CD4-positive, alpha-beta memory T cell (primary cell): ENCODE measurements around the gene HPGD. TPM values are rescaled to one million over a fixed set of nuclear protein-coding genes. Genes with fewer than 3 reads are reported as not detected.

Source experiments
- CTCF ChIA-PET: fragments of 350-600 bp; sonication (Branson Sonifier 250); formaldehyde crosslinking; loops from one replicate; lab custom pipeline; 2021; ENCODE audit warnings: inconsistent platforms; ENCODE audit not compliant: partially characterized antibody; lab: Charles Lee
- POLR2A ChIA-PET: fragments of 350-600 bp; sonication (Branson Sonifier 250); formaldehyde crosslinking; loops from one replicate; lab custom pipeline; 2021; ENCODE audit not compliant: partially characterized antibody; lab: Charles Lee
- DNase-seq, 5 donors: peaks; one replicate each; pipeline versions ENCODE4 v3.0.0 to v3.0.0-alpha.2; 2020 to 2022; ENCODE audit warnings: mixed read lengths in 1 of 5
- H3K27ac ChIP-seq: one replicate; pipeline ENCODE4 v1.7.0; 2013; ENCODE audit warnings: low read depth, low read length
- H3K27me3 ChIP-seq: 2 replicates; pipeline ENCODE4 v1.7.0; 2013; ENCODE audit warnings: mild to moderate bottlenecking, low read length, moderate library complexity; ENCODE audit not compliant: insufficient read depth
- H3K36me3 ChIP-seq: 2 replicates; pipeline ENCODE4 v1.7.0; 2013; ENCODE audit warnings: mild to moderate bottlenecking, low read length, moderate library complexity; ENCODE audit not compliant: insufficient read depth
- H3K4me1 ChIP-seq: 2 replicates; pipeline ENCODE4 v1.7.0; 2013; ENCODE audit warnings: mild to moderate bottlenecking, low read length, moderate library complexity; ENCODE audit not compliant: insufficient read depth
- H3K4me3 ChIP-seq, 2 donors: one replicate each; pipeline ENCODE4 v1.7.0; 2013; ENCODE audit warnings: low read length in 2 of 2, mild to moderate bottlenecking in 1 of 2
- H3K9me3 ChIP-seq, 2 donors: one replicate each; pipeline ENCODE4 v1.7.0; 2013; ENCODE audit warnings: low read length in 2 of 2, control low read depth in 1 of 2; ENCODE audit not compliant: control insufficient read depth in 1 of 2
- H3K27ac Mint-ChIP-seq, 7 donors: one replicate each; pipeline ENCODE4 v1.8.0; 2020 to 2021; ENCODE audit warnings: mixed read lengths in 7 of 7, mild to moderate bottlenecking in 6 of 7, inconsistent platforms in 3 of 7, moderate library complexity in 3 of 7
- H3K27me3 Mint-ChIP-seq, 2 donors: one replicate each; pipeline ENCODE4 v1.8.0; 2020 to 2021; ENCODE audit warnings: mixed read lengths in 2 of 2
- H3K36me3 Mint-ChIP-seq, 2 donors: one replicate each; pipeline ENCODE4 v1.8.0; 2020 to 2021; ENCODE audit warnings: mixed read lengths in 2 of 2, inconsistent platforms in 1 of 2, mild to moderate bottlenecking in 1 of 2
- H3K4me1 Mint-ChIP-seq, 4 donors: one replicate each; pipeline ENCODE4 v1.8.0; 2020 to 2021; ENCODE audit warnings: mixed read lengths in 4 of 4, mild to moderate bottlenecking in 1 of 4
- H3K4me3 Mint-ChIP-seq, 8 donors: one replicate each; pipeline ENCODE4 v1.8.0; 2020 to 2021; ENCODE audit warnings: mixed read lengths in 8 of 8, mild to moderate bottlenecking in 7 of 8, moderate library complexity in 6 of 8, inconsistent platforms in 3 of 8
- H3K9me3 Mint-ChIP-seq, 8 donors: one replicate each; pipeline ENCODE4 v1.8.0; 2020 to 2021; ENCODE audit warnings: mixed read lengths in 8 of 8, mild to moderate bottlenecking in 5 of 8, inconsistent platforms in 3 of 8, moderate library complexity in 1 of 8
- intact Hi-C: fragments of 100-400 bp; cut with micrococcal nuclease; formaldehyde crosslinking; loops from one replicate; pipeline ENCODE4 v1.15.1; 2023
- polyA plus RNA-seq, 2 donors: library from polyadenylated mRNA; unstranded; fragments of 300-500 nt; fragmentation: Illumina TruSeq; gene quantifications; one replicate each; pipeline ENCODE4 v1.2.3, GENCODE V29; 2021
- total RNA-seq, 2 experiments: library from RNA; stranded (reverse); gene quantifications; one replicate each; pipeline ENCODE4 v1.2.3, GENCODE V29; 2021

The HPGD gene
- total and polyA plus RNA-seq, 4 experiments from 2014 or later, result 2.4 to 10.5 (median 5.3) TPM

DNA sequence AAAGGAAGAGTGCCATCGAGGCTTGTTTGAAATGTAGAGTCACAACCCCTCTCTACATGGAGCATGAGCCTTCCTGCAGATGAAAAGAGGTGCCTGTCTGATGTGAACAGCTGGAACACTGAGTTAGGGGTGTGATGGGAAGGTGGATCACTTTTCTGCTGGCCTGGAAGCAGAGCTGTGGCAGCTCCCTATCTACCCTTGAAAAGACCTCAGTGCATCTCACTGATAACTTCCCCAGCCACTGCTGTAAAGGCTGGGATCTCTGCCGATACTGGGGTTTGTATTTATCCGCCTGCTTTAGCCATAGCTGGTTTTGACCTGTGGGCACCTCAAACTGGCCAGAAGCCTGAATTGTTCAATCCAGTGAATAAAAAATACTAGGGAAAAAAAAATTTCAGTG is 46.8 kb downstream of the HPGD start:
- no peak overlapping the region for H3K4me3 Mint-ChIP-seq
- no peaks in the 10 kb centered on the region for H3K27me3 Mint-ChIP-seq
- CTCF ChIA-PET, result no interaction called here

DNA sequence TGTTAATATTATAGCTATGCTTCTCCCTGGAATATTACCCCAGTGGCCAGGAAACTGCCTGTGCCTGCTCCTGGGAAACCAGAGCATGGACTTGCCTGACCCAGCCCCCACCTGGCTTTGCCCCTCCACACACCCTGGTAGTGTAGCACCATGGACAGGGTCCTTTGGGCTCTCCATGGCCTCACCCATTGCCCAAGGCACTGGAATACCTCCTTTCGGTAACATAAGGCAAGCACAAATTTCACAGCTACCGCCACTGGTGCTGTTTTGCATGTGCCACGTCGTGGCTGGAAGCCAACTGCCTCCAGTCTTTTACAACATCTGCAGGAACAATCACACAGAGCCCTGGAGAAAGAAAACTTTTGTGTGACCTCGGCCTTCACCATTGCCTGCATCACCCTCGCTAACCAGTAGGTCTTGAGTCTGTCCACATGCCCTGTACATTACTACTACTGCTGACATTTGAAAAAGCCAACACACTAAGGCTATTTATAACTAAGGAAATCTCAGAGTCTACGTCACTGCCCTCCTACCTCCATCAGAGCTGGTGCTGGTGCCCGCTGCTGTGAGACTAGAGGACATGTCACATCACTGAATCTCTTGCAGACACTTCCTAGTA is 47.7 kb downstream of the HPGD start:
- H3K9me3 Mint-ChIP-seq, result peaks cover 0 to 8% (median 0%) of the 10 kb centered on the region in 8 donors
- ChIA-PET POLR2A (no interaction called here), CTCF (no interaction called here)
- Histone ChIP-seq H3K27me3 (no peaks in the 10 kb centered on the region), H3K9me3 (no peaks in the 10 kb centered on the region), H3K4me3 (no peak overlapping the region), H3K27ac (no peak overlapping the region), H3K4me1 (no peaks in the 10 kb centered on the region), H3K36me3 (no peaks in the 10 kb centered on the region)
- H3K27ac Mint-ChIP-seq, result no peak overlapping the region
- no peak overlapping the region for H3K4me3 Mint-ChIP-seq
- intact Hi-C loops, result no loop called here
- no peaks in the 10 kb centered on the region for H3K36me3 Mint-ChIP-seq
- H3K27me3 Mint-ChIP-seq, result no peaks in the 10 kb centered on the region
- no peaks in the 10 kb centered on the region for H3K4me1 Mint-ChIP-seq
- DNase-seq, result no peak

More for the DNA sequence above, 46.8 kb downstream of the HPGD start:
- H3K4me1 ChIP-seq, result no peaks in the 10 kb centered on the region
- no peak overlapping the region for H3K27ac ChIP-seq
- H3K36me3 Mint-ChIP-seq, result no peaks in the 10 kb centered on the region
- no peak overlapping the region for H3K4me3 ChIP-seq
- intact Hi-C loops, result no loop called here
- no peaks in the 10 kb centered on the region for H3K9me3 ChIP-seq
- no peaks in the 10 kb centered on the region for H3K4me1 Mint-ChIP-seq
- no peak overlapping the region for H3K27ac Mint-ChIP-seq
- POLR2A ChIA-PET, result no interaction called here
- H3K9me3 Mint-ChIP-seq, result peaks cover 0 to 8% (median 0%) of the 10 kb centered on the region in 8 donors
- H3K27me3 ChIP-seq, result no peaks in the 10 kb centered on the region
- no peak for DNase-seq
- no peaks in the 10 kb centered on the region for H3K36me3 ChIP-seq

DNA sequence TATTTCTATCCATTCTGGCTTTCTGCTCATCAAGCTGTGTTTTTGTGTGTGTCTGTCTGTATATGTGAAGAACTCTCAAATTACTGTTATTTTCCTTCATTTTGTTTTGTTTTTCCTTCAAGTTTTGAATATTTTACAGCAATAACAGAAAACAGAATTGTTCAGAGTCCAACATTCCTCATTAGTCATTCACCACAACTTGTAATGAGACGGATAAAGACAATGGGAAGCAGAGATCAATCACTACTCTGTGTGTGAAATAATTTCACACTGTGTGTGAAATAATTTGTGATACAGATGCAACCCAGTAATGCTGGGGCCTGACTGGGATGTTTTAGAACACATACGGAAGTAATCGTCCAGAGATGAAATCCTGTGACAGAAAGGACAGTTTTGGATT is 55.2 kb downstream of the HPGD start:
- Histone ChIP-seq H3K4me3 (no peak overlapping the region), H3K27ac (no peak overlapping the region), H3K27me3 (no peaks in the 10 kb centered on the region), H3K36me3 (no peaks in the 10 kb centered on the region), H3K9me3 (no peaks in the 10 kb centered on the region), H3K4me1 (no peaks in the 10 kb centered on the region)
- H3K4me1 Mint-ChIP-seq, result no peaks in the 10 kb centered on the region
- CTCF ChIA-PET, result no interaction called here
- POLR2A ChIA-PET, result no interaction called here
- no peaks in the 10 kb centered on the region for H3K36me3 Mint-ChIP-seq
- H3K27ac Mint-ChIP-seq, result no peak overlapping the region
- no peaks in the 10 kb centered on the region for H3K27me3 Mint-ChIP-seq
- no peak overlapping the region for H3K4me3 Mint-ChIP-seq
- H3K9me3 Mint-ChIP-seq, result peaks cover 0 to 9% (median 3%) of the 10 kb centered on the region in 8 donors
- intact Hi-C loops, result no loop called here
- DNase-seq, result no peak

DNA sequence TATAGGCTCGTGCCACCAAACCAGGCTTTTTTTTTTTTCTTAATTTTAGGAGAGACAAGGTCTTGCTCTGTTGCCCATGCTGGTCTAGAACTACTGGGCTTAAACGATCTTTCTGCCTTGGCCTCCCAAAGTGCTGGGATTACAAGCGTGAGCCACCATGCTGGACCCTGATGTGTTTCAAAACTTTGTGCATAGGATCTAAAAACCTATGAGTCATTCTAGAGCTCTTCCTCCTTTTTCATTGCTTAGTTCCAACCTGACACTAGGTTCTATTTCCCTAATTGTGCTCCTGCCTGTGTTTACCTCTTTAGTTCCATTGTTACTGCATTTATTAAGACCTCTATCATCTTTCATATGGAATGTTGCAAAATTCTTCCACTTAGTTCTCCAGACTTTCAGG is 57.3 kb downstream of the HPGD start:
- no peaks in the 10 kb centered on the region for H3K9me3 ChIP-seq
- H3K36me3 Mint-ChIP-seq, result no peaks in the 10 kb centered on the region
- H3K4me1 ChIP-seq, result no peaks in the 10 kb centered on the region
- H3K27me3 ChIP-seq, result no peaks in the 10 kb centered on the region
- H3K4me3 Mint-ChIP-seq, result no peak overlapping the region
- no peak overlapping the region for H3K27ac ChIP-seq
- no peak overlapping the region for H3K27ac Mint-ChIP-seq
- H3K9me3 Mint-ChIP-seq, result peaks cover 0 to 12% (median 2%) of the 10 kb centered on the region in 8 donors
- no peaks in the 10 kb centered on the region for H3K4me1 Mint-ChIP-seq
- ChIA-PET POLR2A (no interaction called here), CTCF (no interaction called here)
- no peaks in the 10 kb centered on the region for H3K27me3 Mint-ChIP-seq
- DNase-seq, result no peak
- H3K4me3 ChIP-seq, result no peak overlapping the region
- intact Hi-C loops, result no loop called here
- no peaks in the 10 kb centered on the region for H3K36me3 ChIP-seq

DNA sequence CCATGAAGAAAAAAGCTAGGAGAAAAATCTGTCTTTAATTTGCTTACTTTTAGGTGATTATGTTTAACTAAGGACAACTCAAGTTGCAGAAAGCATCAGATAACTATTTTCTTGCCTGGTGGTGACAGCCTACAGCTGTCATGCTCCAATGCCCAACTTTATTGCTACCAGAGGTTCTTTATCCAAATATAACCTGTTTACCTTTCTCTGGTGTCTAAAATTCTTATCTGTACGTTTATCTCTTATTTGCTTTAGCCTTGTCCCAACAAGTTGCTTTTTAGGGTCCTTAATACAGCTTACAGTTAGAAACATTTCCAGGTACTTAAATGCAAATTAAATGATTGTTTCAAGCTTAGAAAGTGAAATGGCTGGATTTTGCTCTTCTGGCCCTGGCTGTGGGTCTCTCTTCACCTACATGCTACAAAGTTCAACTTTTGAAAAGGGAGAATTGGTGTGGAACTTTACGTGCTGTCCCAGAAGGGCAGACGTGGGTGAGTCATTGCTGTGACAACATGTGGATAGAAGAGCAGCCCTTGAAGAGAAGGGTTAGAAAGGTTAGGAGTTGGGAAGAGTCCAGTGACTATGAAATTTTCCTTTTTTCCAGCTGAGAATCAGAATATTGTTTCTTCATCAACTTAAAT is 60.7 kb downstream of the HPGD start:
- H3K36me3 Mint-ChIP-seq, result no peaks in the 10 kb centered on the region
- no peaks in the 10 kb centered on the region for H3K36me3 ChIP-seq
- H3K4me3 ChIP-seq, result no peak overlapping the region
- H3K27ac Mint-ChIP-seq, result no peak overlapping the region
- ChIA-PET CTCF (no interaction called here), POLR2A (no interaction called here)
- no peaks in the 10 kb centered on the region for H3K4me1 ChIP-seq
- no peak overlapping the region for H3K4me3 Mint-ChIP-seq
- DNase-seq, result no peak
- no peaks in the 10 kb centered on the region for H3K27me3 Mint-ChIP-seq
- H3K9me3 ChIP-seq, result no peaks in the 10 kb centered on the region
- intact Hi-C loops, result no loop called here
- no peak overlapping the region for H3K27ac ChIP-seq
- no peaks in the 10 kb centered on the region for H3K4me1 Mint-ChIP-seq
- peaks cover 0 to 12% (median 2%) of the 10 kb centered on the region in 8 donors for H3K9me3 Mint-ChIP-seq
- H3K27me3 ChIP-seq, result no peaks in the 10 kb centered on the region

DNA sequence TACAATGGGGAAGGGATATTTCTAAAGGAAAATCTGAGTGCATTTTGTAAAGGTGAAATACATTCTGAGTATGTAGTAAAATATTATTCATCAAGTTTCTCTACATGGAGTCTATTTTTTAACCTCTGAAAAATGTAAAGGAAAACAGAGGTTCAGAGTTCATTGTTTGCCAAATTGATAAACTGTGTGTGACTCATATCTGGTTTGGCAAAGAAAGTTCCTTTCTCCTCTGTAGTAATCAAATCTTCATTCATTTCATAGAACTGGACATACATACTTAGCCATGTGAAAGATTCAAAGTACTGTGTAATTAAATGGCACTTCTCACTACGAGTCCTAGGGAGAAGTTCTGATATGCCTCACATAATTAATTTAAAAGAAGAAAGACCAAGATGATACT is 61.6 kb downstream of the HPGD start:
- no peaks in the 10 kb centered on the region for H3K27me3 ChIP-seq
- DNase-seq, result no peak
- no peaks in the 10 kb centered on the region for H3K4me1 ChIP-seq
- H3K27ac Mint-ChIP-seq, result no peak overlapping the region
- H3K4me1 Mint-ChIP-seq, result no peaks in the 10 kb centered on the region
- no peaks in the 10 kb centered on the region for H3K36me3 ChIP-seq
- intact Hi-C loops, result no loop called here
- no peaks in the 10 kb centered on the region for H3K27me3 Mint-ChIP-seq
- no peak overlapping the region for H3K27ac ChIP-seq
- H3K4me3 ChIP-seq, result no peak overlapping the region
- ChIA-PET POLR2A (no interaction called here), CTCF (no interaction called here)
- H3K9me3 ChIP-seq, result no peaks in the 10 kb centered on the region
- peaks cover 0 to 12% (median 2%) of the 10 kb centered on the region in 8 donors for H3K9me3 Mint-ChIP-seq
- H3K4me3 Mint-ChIP-seq, result no peak overlapping the region
- H3K36me3 Mint-ChIP-seq, result no peaks in the 10 kb centered on the region

DNA sequence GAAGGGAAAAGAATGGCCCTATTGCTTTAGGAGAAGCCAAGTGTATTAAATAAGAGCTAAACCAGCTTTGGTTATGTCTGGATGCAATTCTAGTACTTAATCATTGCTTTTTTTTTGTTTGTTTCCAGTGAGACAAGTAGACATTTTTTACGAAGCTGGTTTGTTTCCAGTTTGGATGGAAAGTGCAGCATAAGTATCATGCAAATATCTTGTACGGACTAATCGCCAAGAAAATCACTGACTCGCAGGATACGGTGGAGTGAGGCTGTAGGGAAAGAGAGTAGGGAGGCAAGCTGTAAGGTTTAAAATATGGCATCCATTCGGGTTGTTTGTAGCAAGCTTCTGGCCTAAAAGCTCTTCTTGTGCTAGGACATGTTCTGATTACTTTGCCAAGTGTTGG is 64.8 kb downstream of the HPGD start:
- intact Hi-C loops, result no loop called here
- H3K27me3 Mint-ChIP-seq, result no peaks in the 10 kb centered on the region
- Histone ChIP-seq H3K27me3 (no peaks in the 10 kb centered on the region), H3K4me3 (no peak overlapping the region), H3K4me1 (no peaks in the 10 kb centered on the region), H3K27ac (no peak overlapping the region), H3K9me3 (no peaks in the 10 kb centered on the region), H3K36me3 (no peaks in the 10 kb centered on the region)
- H3K4me1 Mint-ChIP-seq, result no peaks in the 10 kb centered on the region
- ChIA-PET CTCF (no interaction called here), POLR2A (no interaction called here)
- H3K27ac Mint-ChIP-seq, result no peak overlapping the region
- no peaks in the 10 kb centered on the region for H3K36me3 Mint-ChIP-seq
- H3K4me3 Mint-ChIP-seq, result no peak overlapping the region
- DNase-seq, result no peak
- H3K9me3 Mint-ChIP-seq, result peaks cover 0 to 6% (median 0%) of the 10 kb centered on the region in 8 donors
